SW480 (cell line): ENCODE data around the gene PKP2.
A peak's percentile ranks its signal among the peaks of the same experiment; 100 is the strongest.
"Not testable (repeated sequence)": the region's sequence is repeated elsewhere in the genome, so short reads cannot be mapped to it uniquely, and the experiment has no call there.

Source experiments
- DNase-seq: peaks from one replicate; pipeline ENCODE4 v3.0.0-alpha.2; 2016; ENCODE audit warnings: low spot score

The PKP2 gene

GRCh38 chr12:32895688-32896431, 717 bp downstream of the PKP2 start:
- peak; percentile 81 for DNase-seq

- no peak for DNase-seq
These were observed 2.0 kb downstream of the PKP2 start for GRCh38 chr12:32894566-32894965.

- DNase-seq: no peak
These were observed 3.1 kb downstream of the PKP2 start for GRCh38 chr12:32893458-32893857.

GRCh38 chr12:32893043-32893442, 3.5 kb downstream of the PKP2 start:
- no peak for DNase-seq

- not testable (repeated sequence) for DNase-seq
These were observed 4.2 kb downstream of the PKP2 start for GRCh38 chr12:32892369-32892768.

- peak; percentile 74 for DNase-seq
These were observed 4.6 kb downstream of the PKP2 start for GRCh38 chr12:32891956-32892355.

GRCh38 chr12:32891526-32891925, 5.1 kb downstream of the PKP2 start:
- DNase-seq: no peak

- DNase-seq: no peak
These were observed 7.4 kb downstream of the PKP2 start for GRCh38 chr12:32889011-32889760.

- no peak for DNase-seq
These were observed 9.5 kb downstream of the PKP2 start for GRCh38 chr12:32887058-32887457.

- DNase-seq: no peak
These were observed 10.7 kb downstream of the PKP2 start for GRCh38 chr12:32885831-32886230.

- DNase-seq: no peak
These were observed 11.6 kb downstream of the PKP2 start for GRCh38 chr12:32884962-32885361.

GRCh38 chr12:32881702-32882101, 14.9 kb downstream of the PKP2 start:
- DNase-seq: no peak

- no peak for DNase-seq
These were observed 15.5 kb downstream of the PKP2 start for GRCh38 chr12:32881107-32881506.

GRCh38 chr12:32879066-32879465, 17.5 kb downstream of the PKP2 start:
- not testable (repeated sequence) for DNase-seq

GRCh38 chr12:32877601-32878459, 18.7 kb downstream of the PKP2 start:
- no peak for DNase-seq

GRCh38 chr12:32876004-32876403, 20.6 kb downstream of the PKP2 start:
- DNase-seq: no peak

GRCh38 chr12:32874975-32875374, 21.6 kb downstream of the PKP2 start:
- no peak for DNase-seq

- DNase-seq: peak; percentile 17
These were observed 22.5 kb downstream of the PKP2 start for GRCh38 chr12:32874078-32874477.

GRCh38 chr12:32872416-32872815, 24.2 kb downstream of the PKP2 start:
- not testable (repeated sequence) for DNase-seq

- DNase-seq: no peak
These were observed 25.9 kb downstream of the PKP2 start for GRCh38 chr12:32870716-32871115.

GRCh38 chr12:32868885-32869284, 27.7 kb downstream of the PKP2 start:
- DNase-seq: no peak

GRCh38 chr12:32864731-32865130, 31.8 kb downstream of the PKP2 start:
- no peak for DNase-seq

GRCh38 chr12:32863128-32863527, 33.4 kb downstream of the PKP2 start:
- DNase-seq: no peak
